ENCODE measurements around the gene HECTD4. TPM values are rescaled to one million over a fixed set of nuclear protein-coding genes. Genes with fewer than 3 reads are reported as not detected.
A peak's percentile ranks its signal among the peaks of the same experiment; 100 is the strongest.
"Not testable (repeated sequence)": the region's sequence is repeated elsewhere in the genome, so short reads cannot be mapped to it uniquely, and the experiment has no call there.

Gene HECTD4
- total RNA-seq, 2 donors from 2014 or later = 54.3 to 60.9 TPM

GRCh38 chr12:112415457-112415856 is 33.2 kb upstream of the HECTD4 start:
- not testable (repeated sequence) for H3K4me3 Mint-ChIP-seq; ATAC-seq; H3K36me3 Mint-ChIP-seq (ENCODE audit: low read depth); H3K27ac Mint-ChIP-seq; DNase-seq; H3K27me3 Mint-ChIP-seq; H3K9me3 ChIP-seq (ENCODE audit: control insufficient read depth, low read length, poor library complexity, severe bottlenecking)
- H3K4me1 Mint-ChIP-seq = peaks cover 15% of the 10 kb centered on the region

GRCh38 chr12:112413855-112414625 is 31.8 kb upstream of the HECTD4 start:
- H3K4me3 Mint-ChIP-seq = no peak overlapping the region
- peaks cover 14% of the 10 kb centered on the region for H3K4me1 Mint-ChIP-seq
- DNase-seq (no peak), ATAC-seq (no peak)
- peak overlapping the region; percentile 82 for H3K27ac Mint-ChIP-seq
- H3K9me3 ChIP-seq (ENCODE audit: control insufficient read depth, low read length, poor library complexity, severe bottlenecking) = no peaks in the 10 kb centered on the region
- peaks cover 5% of the 10 kb centered on the region for H3K36me3 Mint-ChIP-seq (ENCODE audit: low read depth)
- no peaks in the 10 kb centered on the region for H3K27me3 Mint-ChIP-seq

GRCh38 chr12:112409906-112410244 is 27.6 kb upstream of the HECTD4 start:
- peak overlapping the region; percentile 99 for H3K4me3 Mint-ChIP-seq
- DNase-seq (no peak), ATAC-seq (no peak)
- peak overlapping the region; percentile 99 for H3K27ac Mint-ChIP-seq
- H3K9me3 ChIP-seq (ENCODE audit: control insufficient read depth, low read length, poor library complexity, severe bottlenecking) = no peaks in the 10 kb centered on the region
- peaks cover 2% of the 10 kb centered on the region for H3K36me3 Mint-ChIP-seq (ENCODE audit: low read depth)
- no peaks in the 10 kb centered on the region for H3K27me3 Mint-ChIP-seq
- H3K4me1 Mint-ChIP-seq = peaks cover 32% of the 10 kb centered on the region

- H3K4me3 Mint-ChIP-seq = peak within 1 kb of the TSS; percentile 99
- peaks cover 2% of the 10 kb centered on the region for H3K36me3 Mint-ChIP-seq (ENCODE audit: low read depth)
- no peaks in the 10 kb centered on the region for H3K27me3 Mint-ChIP-seq
- H3K9me3 ChIP-seq (ENCODE audit: control insufficient read depth, low read length, poor library complexity, severe bottlenecking) = no peaks in the 10 kb centered on the region
- peak within 1 kb of the TSS; percentile 99 for H3K27ac Mint-ChIP-seq
- DNase-seq = peak; percentile 36 to 62 (median 50)
- peak; percentile 91 for ATAC-seq
- H3K4me1 Mint-ChIP-seq = peaks cover 32% of the 10 kb centered on the region
Measured at GRCh38 chr12:112409064-112409905, 27.1 kb upstream of the HECTD4 start, which contains the start of gene RPL6. Gene RPL6, minus strand, starts transcription at chr12:112409605. Its CDS starts 949 bp downstream, at chr12:112408656.

- Mint-ChIP-seq H3K27ac (peak overlapping the region; percentile 99), H3K36me3 (ENCODE audit: low read depth) (peaks cover 2% of the 10 kb centered on the region), H3K27me3 (no peaks in the 10 kb centered on the region), H3K4me1 (peaks cover 32% of the 10 kb centered on the region), H3K4me3 (peak overlapping the region; percentile 99)
- H3K9me3 ChIP-seq (ENCODE audit: control insufficient read depth, low read length, poor library complexity, severe bottlenecking) = no peaks in the 10 kb centered on the region
- peak; percentile 65 for ATAC-seq
- DNase-seq = no peak
Measured at GRCh38 chr12:112408621-112409020, 26.4 kb upstream of the HECTD4 start.

- Mint-ChIP-seq H3K27ac (peak overlapping the region; percentile 99), H3K4me3 (peak overlapping the region; percentile 99), H3K4me1 (peaks cover 32% of the 10 kb centered on the region)
- H3K9me3 ChIP-seq (ENCODE audit: control insufficient read depth, low read length, poor library complexity, severe bottlenecking); DNase-seq; ATAC-seq; H3K36me3 Mint-ChIP-seq (ENCODE audit: low read depth); H3K27me3 Mint-ChIP-seq: not testable (repeated sequence)
Measured at GRCh38 chr12:112407683-112408082, 25.5 kb upstream of the HECTD4 start.

- Mint-ChIP-seq H3K4me1 (peaks cover 32% of the 10 kb centered on the region), H3K27ac (no peak overlapping the region), H3K27me3 (no peaks in the 10 kb centered on the region), H3K4me3 (peak overlapping the region; percentile 99), H3K36me3 (ENCODE audit: low read depth) (peaks cover 2% of the 10 kb centered on the region)
- no peaks in the 10 kb centered on the region for H3K9me3 ChIP-seq (ENCODE audit: control insufficient read depth, low read length, poor library complexity, severe bottlenecking)
- ATAC-seq (no peak), DNase-seq (no peak)
Measured at GRCh38 chr12:112406519-112407488, 24.6 kb upstream of the HECTD4 start.

GRCh38 chr12:112401903-112402498 is 19.8 kb upstream of the HECTD4 start:
- Mint-ChIP-seq H3K4me1 (peaks cover 5% of the 10 kb centered on the region), H3K4me3 (no peak overlapping the region), H3K27ac (no peak overlapping the region), H3K27me3 (no peaks in the 10 kb centered on the region), H3K36me3 (ENCODE audit: low read depth) (no peaks in the 10 kb centered on the region)
- ATAC-seq (no peak), DNase-seq (no peak)
- no peaks in the 10 kb centered on the region for H3K9me3 ChIP-seq (ENCODE audit: control insufficient read depth, low read length, poor library complexity, severe bottlenecking)

GRCh38 chr12:112401054-112401453 is 18.8 kb upstream of the HECTD4 start:
- no peak for ATAC-seq
- Mint-ChIP-seq H3K4me3 (no peak overlapping the region), H3K4me1 (peaks cover 3% of the 10 kb centered on the region), H3K27me3 (no peaks in the 10 kb centered on the region), H3K27ac (no peak overlapping the region), H3K36me3 (ENCODE audit: low read depth) (no peaks in the 10 kb centered on the region)
- no peak for DNase-seq
- no peaks in the 10 kb centered on the region for H3K9me3 ChIP-seq (ENCODE audit: control insufficient read depth, low read length, poor library complexity, severe bottlenecking)

- Mint-ChIP-seq H3K27me3 (peaks cover 4% of the 10 kb centered on the region), H3K36me3 (ENCODE audit: low read depth) (peaks cover 4% of the 10 kb centered on the region), H3K4me3 (no peak overlapping the region), H3K27ac (no peak overlapping the region), H3K4me1 (no peaks in the 10 kb centered on the region)
- no peak for ATAC-seq
- H3K9me3 ChIP-seq (ENCODE audit: control insufficient read depth, low read length, poor library complexity, severe bottlenecking) = no peaks in the 10 kb centered on the region
- no peak for DNase-seq
Measured at GRCh38 chr12:112393328-112393727, 11.1 kb upstream of the HECTD4 start.

- H3K27ac Mint-ChIP-seq; H3K4me3 Mint-ChIP-seq; H3K27me3 Mint-ChIP-seq; H3K4me1 Mint-ChIP-seq; H3K36me3 Mint-ChIP-seq (ENCODE audit: low read depth); ATAC-seq; DNase-seq; H3K9me3 ChIP-seq (ENCODE audit: control insufficient read depth, low read length, poor library complexity, severe bottlenecking): not testable (repeated sequence)
Measured at GRCh38 chr12:112389922-112390654, 7.9 kb upstream of the HECTD4 start.

GRCh38 chr12:112389228-112389627 is 7.0 kb upstream of the HECTD4 start:
- H3K4me3 Mint-ChIP-seq = no peak overlapping the region
- no peaks in the 10 kb centered on the region for H3K36me3 Mint-ChIP-seq (ENCODE audit: low read depth)
- peaks cover 8% of the 10 kb centered on the region for H3K27me3 Mint-ChIP-seq
- no peaks in the 10 kb centered on the region for H3K9me3 ChIP-seq (ENCODE audit: control insufficient read depth, low read length, poor library complexity, severe bottlenecking)
- peaks cover 9% of the 10 kb centered on the region for H3K4me1 Mint-ChIP-seq
- DNase-seq = no peak
- H3K27ac Mint-ChIP-seq = no peak overlapping the region
- ATAC-seq = no peak

Measured in T-helper 17 cell (primary cell).